DMS 273 (cell line): ENCODE data around the gene GOT1.

ENCODE experiments used
- DNase-seq: peaks from one replicate; lab custom pipeline; 2025; ENCODE audit not compliant: unreplicated experiment; lab: John Stamatoyannopoulos, UW

GOT1 gene

DNA sequence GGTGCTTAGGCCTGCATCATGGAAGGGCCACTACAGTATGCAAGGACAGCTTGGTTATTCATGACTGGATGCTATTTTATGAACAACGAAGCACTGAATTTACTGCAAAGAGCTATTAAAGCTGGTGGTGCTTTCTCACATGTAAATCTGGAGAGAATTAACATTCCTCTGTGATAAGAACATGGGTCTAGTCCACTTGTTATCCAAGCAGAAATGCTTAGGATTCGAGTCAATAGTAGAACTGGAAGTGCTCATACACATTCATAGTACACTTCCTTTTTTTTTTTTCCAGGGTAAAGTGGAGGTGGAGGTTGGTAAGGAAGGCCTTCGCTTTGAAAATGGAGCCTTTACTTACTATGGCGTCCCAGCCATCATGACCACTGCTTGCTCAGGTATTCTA lies 66.3 kb downstream of the GOT1 start:
- no peak for DNase-seq

DNA sequence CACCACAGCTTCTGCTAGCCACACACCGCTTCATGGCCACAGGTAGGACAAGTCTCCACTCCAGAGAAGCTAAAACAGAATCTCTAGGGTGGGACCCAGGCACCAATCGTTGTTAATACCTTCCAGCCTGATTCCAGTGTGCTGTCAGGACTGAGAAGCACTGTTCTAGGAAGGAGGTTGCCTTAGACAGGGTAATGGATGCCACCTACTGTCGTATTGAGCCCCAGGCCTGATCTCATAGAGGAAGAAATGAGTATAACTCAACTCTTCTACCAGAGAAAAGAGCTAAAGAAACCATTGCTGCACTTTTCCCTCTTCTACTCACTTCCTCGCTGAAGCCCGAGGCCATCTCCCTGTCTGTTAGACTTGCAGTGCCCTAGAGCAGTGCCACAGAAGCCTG lies 69.5 kb downstream of the GOT1 start:
- DNase-seq = no peak

- no peak for DNase-seq
Measured at GRCh38 chr10:99358101-99358500, 72.3 kb downstream of the GOT1 start.

DNA sequence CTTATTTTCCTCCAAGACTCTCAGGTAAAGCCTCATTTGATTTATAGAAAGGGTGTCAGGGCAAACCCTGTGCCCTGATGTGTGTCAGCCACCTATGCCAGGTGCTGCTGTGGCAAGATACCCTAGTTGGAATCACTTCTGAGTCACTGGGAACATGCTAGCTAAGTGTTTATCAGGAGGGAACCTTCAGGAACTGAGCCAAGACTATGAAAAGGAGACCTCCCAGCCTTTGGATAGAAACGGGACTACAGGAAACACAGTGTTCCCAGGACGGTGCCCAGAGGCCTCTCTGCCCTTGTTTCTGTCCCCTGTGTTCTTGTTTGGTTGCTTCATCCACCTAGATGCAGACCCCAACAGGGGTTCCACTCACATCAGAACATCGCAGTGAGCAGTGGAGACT lies 72.7 kb downstream of the GOT1 start:
- no peak for DNase-seq

- DNase-seq = no peak
Measured at GRCh38 chr10:99353182-99353581, 77.2 kb downstream of the GOT1 start.

- no peak for DNase-seq
Measured at GRCh38 chr10:99347672-99348071, 82.8 kb downstream of the GOT1 start.
